NCI-H460 (cell line): ENCODE measurements around the gene XYLT1. TPM values are rescaled to one million over a fixed set of nuclear protein-coding genes. Genes with fewer than 3 reads are reported as not detected.
A peak's percentile ranks its signal among the peaks of the same experiment; 100 is the strongest.

ENCODE experiments used
- DNase-seq: peaks from one replicate; pipeline ENCODE4 v3.0.0-alpha.2; 2016; ENCODE audit warnings: low read depth; ENCODE audit errors: extremely low read depth
- total RNA-seq: library from RNA; depleted of rRNA; stranded (reverse); fragments of >200 nt; shearing (Covaris generic); gene quantifications from 2 replicates; pipeline ENCODE4 v1.2.3, GENCODE V29; 2014

Gene XYLT1
- total RNA-seq, 1 experiment from 2014 or later = 27.2 TPM

GRCh38 chr16:17407321-17407720 lies 63.4 kb downstream of the XYLT1 start:
- DNase-seq = no peak

DNA sequence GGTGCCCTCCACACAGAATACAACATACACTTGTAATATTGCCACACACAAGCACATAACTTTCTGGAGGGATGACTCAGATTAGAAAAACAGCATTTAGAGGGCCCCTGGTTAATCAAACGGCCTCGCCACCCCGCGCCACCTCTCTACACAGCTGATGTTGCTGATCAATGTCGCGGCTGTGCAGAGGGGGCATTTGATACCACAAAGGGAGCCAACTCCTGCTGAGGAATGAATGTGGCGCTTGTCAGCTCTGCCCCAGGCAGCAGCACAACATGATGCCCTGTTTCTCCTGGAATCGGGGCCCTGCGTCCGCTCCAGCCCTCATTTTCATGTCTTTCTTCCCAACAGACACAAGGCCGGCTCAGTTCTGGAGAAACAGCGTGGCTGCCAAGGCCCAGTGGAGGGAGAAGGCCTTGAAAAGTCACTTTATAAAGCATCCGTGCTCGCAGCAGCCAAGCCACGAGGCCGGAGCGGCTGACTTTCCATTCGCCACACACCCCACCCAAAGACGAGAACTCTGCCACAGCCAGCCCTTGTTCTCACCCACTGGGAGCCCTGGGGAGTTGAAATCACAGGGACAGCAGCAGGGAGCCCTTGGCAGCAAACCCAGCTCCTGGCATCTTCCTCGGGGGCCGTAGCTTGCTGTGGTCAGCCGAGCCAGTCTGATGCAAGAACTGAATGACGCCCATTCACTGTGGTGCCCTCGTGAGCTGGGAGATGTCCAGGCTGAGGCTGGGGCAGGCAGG lies 65.6 kb downstream of the XYLT1 start:
- peak; percentile 64 for DNase-seq

GRCh38 chr16:17403859-17404545 lies 66.8 kb downstream of the XYLT1 start:
- no peak for DNase-seq

DNA sequence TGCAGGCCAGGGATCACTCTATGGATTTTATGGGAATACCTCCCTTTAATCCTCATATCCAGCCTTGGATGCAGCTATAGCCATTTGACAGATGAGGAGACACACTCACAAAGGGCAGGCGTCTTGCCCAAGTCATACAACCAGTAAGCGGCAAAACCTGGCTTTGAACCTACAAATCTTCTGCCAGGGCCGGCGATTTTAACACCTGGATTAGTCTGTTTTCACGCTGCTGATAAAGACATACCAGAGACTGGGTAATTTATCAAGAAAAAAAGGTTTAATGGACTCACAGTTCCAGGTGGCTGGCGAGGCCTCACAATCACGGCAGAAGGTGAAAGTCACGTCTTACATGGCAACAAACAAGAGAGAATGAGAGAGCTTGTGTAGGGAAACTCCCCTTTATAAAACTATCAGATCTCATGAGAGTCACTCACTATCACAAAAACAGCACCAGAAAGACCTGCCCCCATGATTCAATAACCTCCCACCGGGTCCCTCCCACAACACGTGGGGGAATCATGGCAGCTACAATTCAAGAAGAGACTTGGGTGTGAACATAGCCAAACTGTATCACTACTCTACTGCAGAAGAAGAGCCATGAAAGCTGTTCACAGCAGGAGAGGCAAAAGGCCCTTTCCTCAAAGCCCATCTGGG lies 67.5 kb downstream of the XYLT1 start:
- no peak for DNase-seq

- DNase-seq = no peak
Measured at GRCh38 chr16:17397499-17397891, 73.3 kb downstream of the XYLT1 start.

DNA sequence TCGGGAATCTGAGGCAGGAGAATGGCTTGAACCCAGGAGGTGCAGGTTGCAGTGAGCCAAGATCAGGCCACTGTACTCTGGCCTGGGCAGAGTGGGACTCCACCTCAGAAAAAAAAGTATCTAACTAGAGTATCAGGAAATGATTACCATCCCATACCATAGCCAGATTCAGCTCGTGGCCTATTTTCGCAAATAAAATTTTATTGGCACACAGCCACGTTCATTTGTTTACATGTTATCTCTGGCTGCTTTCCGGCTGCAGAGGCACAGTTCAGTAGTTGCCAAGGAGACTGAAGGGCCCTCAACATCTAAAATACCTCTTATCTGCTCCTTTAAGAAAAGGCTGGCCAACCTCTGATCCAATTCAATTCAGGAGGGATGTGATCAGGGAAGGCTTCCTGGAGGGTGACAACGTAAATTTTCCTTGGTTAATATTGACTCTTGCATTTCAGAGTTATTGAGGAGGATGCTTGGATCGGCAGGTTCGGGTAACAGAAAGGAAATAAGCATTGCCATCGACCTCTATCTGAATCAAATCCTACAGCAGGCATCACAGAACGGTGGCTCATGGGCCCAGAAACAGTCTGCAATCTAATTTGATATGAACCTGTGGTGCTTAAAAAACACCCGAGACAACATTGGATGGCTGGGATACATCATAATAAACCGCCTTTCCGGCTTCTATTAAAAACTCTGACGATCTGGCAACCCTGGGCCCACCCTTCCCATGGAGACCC lies 73.8 kb downstream of the XYLT1 start:
- DNase-seq = no peak

DNA sequence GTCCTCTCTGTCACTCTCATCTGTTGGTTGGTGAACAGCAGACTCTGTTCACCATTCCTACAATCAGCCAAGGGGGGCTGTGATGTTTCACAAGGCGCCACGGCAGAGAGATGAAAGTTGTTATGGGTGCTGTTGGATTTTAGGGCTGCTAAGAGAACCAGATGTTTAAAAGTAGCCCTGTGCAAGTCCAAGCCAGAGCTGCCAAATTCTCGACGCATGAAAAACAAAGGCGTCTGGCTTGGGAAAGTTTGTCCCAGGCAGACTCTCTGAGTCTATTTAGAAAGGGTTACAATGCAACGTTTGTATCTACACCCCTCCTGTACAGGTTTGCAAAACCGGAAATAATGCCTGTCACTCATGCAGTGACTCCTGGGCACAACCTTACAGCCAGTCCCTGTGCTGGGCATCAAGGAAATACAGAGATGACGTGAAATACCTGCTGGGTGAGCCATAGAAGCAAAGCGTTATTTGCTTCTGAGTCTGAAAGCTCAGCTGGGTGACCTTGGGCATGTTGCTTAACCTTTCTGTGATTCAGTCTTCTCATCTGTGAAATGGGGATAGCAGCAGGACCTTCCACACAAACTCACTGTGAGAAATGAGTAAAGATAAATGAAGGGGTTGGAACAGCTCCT lies 74.8 kb downstream of the XYLT1 start:
- DNase-seq = no peak

- DNase-seq = no peak
Measured at GRCh38 chr16:17392857-17393692, 77.7 kb downstream of the XYLT1 start.

- DNase-seq = no peak
Measured at GRCh38 chr16:17392127-17392856, 78.5 kb downstream of the XYLT1 start.

DNA sequence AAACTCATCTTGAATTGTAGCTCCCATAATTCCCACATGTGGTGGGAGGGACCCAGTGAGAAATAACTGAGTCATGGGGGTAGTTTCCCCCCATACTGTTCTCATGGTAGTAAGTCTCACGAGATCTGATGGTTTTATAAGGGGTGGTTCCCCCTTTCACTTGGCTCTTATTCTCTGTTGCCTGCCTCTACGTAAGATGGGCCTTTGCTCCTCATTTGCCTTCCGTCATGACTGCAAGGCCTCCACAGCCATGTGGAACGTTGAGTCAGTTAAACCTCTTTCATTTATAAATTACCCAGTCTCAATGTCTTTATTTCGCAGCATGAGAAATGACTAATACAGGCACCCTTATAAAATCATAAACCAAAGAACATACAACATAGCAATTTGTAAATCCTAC lies 79.0 kb downstream of the XYLT1 start:
- DNase-seq = no peak

DNA sequence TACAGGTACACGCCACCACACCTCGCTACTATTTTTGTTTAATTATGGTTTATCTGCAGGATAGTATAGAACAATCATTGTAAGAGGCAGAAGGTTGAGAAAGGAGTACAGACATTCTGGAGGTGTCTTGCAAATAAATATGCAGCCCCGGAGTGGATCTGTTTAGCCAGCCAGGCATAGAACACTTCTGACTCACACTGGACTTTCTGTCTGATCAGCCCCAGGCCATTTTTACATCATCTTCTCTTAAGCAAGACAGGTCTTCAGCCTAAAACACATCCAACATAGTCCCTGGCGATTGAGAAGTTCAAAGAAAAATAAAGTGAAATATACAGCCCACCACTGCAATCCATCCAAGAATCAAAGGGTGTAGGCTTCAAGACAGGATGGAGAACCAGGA lies 81.4 kb downstream of the XYLT1 start:
- no peak for DNase-seq

- DNase-seq = no peak
Measured at GRCh38 chr16:17387256-17387655, 83.5 kb downstream of the XYLT1 start.

DNA sequence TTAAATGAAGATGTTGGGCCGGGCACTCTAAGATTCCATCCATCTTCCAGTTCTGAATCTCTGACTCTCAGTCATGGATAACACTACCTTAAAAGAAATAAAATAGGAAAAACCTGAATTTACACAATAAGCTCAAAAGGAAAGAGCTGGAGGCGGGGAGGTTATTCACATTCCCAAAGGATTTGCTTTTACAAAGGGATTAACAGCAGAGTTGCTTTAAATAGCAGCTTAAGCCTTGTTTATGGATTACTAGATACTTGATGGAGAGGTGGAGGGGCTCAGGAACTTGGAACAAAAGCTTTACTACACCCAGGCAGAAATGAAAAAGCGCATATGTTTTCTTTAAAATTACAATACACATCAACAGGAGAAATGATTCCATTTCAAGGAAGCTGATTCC lies 84.5 kb downstream of the XYLT1 start:
- no peak for DNase-seq

GRCh38 chr16:17384471-17384870 lies 86.3 kb downstream of the XYLT1 start:
- DNase-seq = no peak

GRCh38 chr16:17382949-17383863 lies 87.6 kb downstream of the XYLT1 start:
- no peak for DNase-seq

DNA sequence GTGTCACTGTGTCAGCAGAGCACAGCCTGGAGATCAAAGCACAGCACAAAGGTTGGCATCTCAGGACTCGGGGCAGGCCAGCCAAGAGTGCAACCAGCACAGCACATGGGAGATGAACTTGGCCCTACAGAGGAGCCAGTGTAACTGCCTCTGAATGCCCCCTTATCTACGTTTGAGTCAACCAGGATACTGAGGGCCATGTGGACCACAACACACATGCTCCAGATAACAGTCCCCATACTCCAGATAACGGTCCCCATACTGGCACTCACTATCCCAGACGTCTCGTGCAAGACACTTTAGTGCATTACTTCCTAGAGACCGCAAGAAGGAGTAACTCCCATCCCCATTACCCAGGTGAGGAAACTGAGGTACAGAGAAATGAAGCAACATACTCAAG lies 88.2 kb downstream of the XYLT1 start:
- no peak for DNase-seq

GRCh38 chr16:17381784-17382183 lies 89.0 kb downstream of the XYLT1 start:
- DNase-seq = no peak

DNA sequence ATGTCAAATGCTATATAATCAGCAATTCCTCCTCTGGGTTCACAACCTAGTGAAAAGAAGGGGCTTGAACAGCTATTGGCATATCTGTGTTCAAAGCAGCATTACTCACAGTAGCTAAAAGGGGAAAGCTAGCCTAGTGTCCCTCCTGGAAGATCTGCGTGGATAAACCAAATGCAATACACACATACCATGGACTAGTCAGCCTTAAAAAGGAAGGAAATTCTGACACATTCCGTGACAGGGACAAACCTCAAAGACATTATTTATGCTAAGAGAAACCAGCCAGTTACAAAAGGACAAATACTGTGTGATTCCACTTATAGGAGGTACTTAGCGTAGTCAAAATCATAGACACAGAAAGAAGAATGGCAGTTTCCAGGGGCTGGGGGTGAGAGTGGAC lies 90.1 kb downstream of the XYLT1 start:
- no peak for DNase-seq
